WI38 (cell line): ENCODE results near the gene SUV39H1.
A peak's percentile ranks its signal among the peaks of the same experiment; 100 is the strongest.

Experiments used
- H3K4me3 ChIP-seq: 2 replicates; pipeline ENCODE4 v1.5.1; 2011; ENCODE audit warnings: low read depth, mild to moderate bottlenecking, control low read depth, low read length
- CTCF ChIP-seq: IDR thresholded peaks from 2 replicates; pipeline ENCODE4 v1.5.1; 2012; ENCODE audit warnings: low read depth, mild to moderate bottlenecking, control low read depth, low read length

SUV39H1 gene

GRCh38 chrX:48720577-48721250, 24.2 kb downstream of the SUV39H1 start:
- no peak for TF ChIP-seq CTCF
- H3K4me3 ChIP-seq = no peak overlapping the region

DNA sequence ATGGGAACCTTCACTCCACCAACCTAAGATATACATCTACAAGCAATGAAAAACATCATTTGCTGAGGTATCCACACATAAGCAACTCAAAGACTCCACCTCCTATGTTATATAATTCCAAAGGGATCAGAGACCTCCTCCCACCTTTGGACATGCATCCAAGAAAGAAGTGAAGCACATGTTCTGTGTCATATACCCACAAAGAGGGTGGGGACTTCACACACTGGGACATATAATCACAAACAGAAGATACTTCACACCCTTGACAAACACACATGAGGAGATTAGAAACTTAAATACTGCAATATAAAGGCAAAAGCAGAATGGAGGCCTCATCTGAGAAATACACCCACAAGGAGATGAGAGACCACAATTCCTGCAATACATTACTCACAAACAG, 25.4 kb downstream of the SUV39H1 start:
- no peak for TF ChIP-seq CTCF
- H3K4me3 ChIP-seq = no peak overlapping the region

- no peak overlapping the region for H3K4me3 ChIP-seq
- no peak for TF ChIP-seq CTCF
Observed at GRCh38 chrX:48726596-48726995, 30.1 kb downstream of the SUV39H1 start.

DNA sequence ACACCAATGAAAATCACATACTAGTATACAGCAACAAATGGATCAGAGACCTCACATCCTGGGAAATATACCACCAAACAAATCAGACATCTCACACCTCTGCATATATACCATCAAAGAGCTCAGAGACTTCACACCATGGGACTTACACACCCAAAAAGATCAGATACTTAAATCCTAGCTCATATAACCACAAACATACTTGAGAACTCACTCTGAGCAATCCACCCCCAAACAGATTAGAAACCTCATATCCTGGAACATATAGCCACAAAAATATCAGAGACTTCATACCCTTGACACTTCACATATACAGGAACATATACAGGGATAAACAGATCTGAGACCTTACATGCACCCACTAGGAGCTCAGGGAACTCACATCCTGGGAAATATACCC, 32.1 kb downstream of the SUV39H1 start:
- no peak for TF ChIP-seq CTCF
- H3K4me3 ChIP-seq = no peak overlapping the region

- no peak overlapping the region for H3K4me3 ChIP-seq
- TF ChIP-seq CTCF = no peak
Observed at GRCh38 chrX:48736303-48736702, 39.8 kb downstream of the SUV39H1 start.

GRCh38 chrX:48736878-48737212, 40.3 kb downstream of the SUV39H1 start:
- peak overlapping the region; percentile 33; the same call in 1 of the 2 replicates for H3K4me3 ChIP-seq

More at GRCh38 chrX:48736878-48737212, 40.3 kb downstream of the SUV39H1 start:
- no peak for TF ChIP-seq CTCF
